Mesendoderm (in vitro differentiated cells): Measurements from ENCODE around the gene TBX1.

Experiments used
- DNase-seq: peaks from one replicate; pipeline ENCODE4 v3.0.0; 2013
- H2AK5ac ChIP-seq: 2 replicates; pipeline ENCODE4 v1.6.1; 2013; ENCODE audit warnings: low read length, inconsistent platforms
- H2BK120ac ChIP-seq: 2 replicates; pipeline ENCODE4 v1.6.1; 2013; ENCODE audit warnings: low read depth, mild to moderate bottlenecking, low read length, moderate library complexity, mixed read lengths
- H2BK15ac ChIP-seq: replicated peaks from 2 replicates; pipeline ENCODE4 v1.6.1; 2013; ENCODE audit warnings: low read depth, mild to moderate bottlenecking, moderate library complexity
- H2BK5ac ChIP-seq: 2 replicates; pipeline ENCODE4 v1.6.1; 2013; ENCODE audit warnings: low read length, inconsistent platforms
- H3K18ac ChIP-seq: 2 replicates; pipeline ENCODE4 v1.6.1; 2013; ENCODE audit warnings: mild to moderate bottlenecking, low read length, mixed read lengths
- H3K23ac ChIP-seq: one replicate; pipeline ENCODE4 v1.6.1; 2013; ENCODE audit warnings: low read length
- H3K27ac ChIP-seq: 2 replicates; pipeline ENCODE4 v1.5.1; 2013; ENCODE audit warnings: low read depth, mild to moderate bottlenecking, inconsistent platforms, low read length, moderate library complexity
- H3K27me3 ChIP-seq: 2 replicates; pipeline ENCODE4 v1.6.1; 2013; ENCODE audit warnings: low read length, control low read depth, mild to moderate bottlenecking, inconsistent platforms; ENCODE audit not compliant: insufficient read depth, poor library complexity
- H3K36me3 ChIP-seq: 2 replicates; pipeline ENCODE4 v1.6.1; 2013; ENCODE audit warnings: low read length, inconsistent platforms; ENCODE audit not compliant: control insufficient read depth, insufficient read depth
- H3K4ac ChIP-seq: one replicate; pipeline ENCODE4 v1.6.1; 2013; ENCODE audit warnings: low read depth, mild to moderate bottlenecking, low read length, moderate library complexity
- H3K4me1 ChIP-seq: 2 replicates; pipeline ENCODE4 v1.6.1; 2013; ENCODE audit warnings: low read depth, low read length, inconsistent platforms; ENCODE audit not compliant: control insufficient read depth
- H3K4me2 ChIP-seq: 2 replicates; pipeline ENCODE4 v1.6.1; 2013; ENCODE audit warnings: low read length
- H3K4me3 ChIP-seq: 2 replicates; pipeline ENCODE4 v1.5.1; 2013; ENCODE audit warnings: mild to moderate bottlenecking, low read length
- H3K56ac ChIP-seq: one replicate; pipeline ENCODE4 v1.6.1; 2013; ENCODE audit warnings: low read length
- H3K79me1 ChIP-seq: 2 replicates; pipeline ENCODE4 v1.6.1; 2013; ENCODE audit warnings: low read length, inconsistent platforms
- H3K79me2 ChIP-seq: 2 replicates; pipeline ENCODE4 v1.6.1; 2013; ENCODE audit warnings: mild to moderate bottlenecking, low read length; ENCODE audit not compliant: control insufficient read depth, insufficient read depth
- H3K9ac ChIP-seq: 2 replicates; pipeline ENCODE4 v1.6.1; 2013; ENCODE audit warnings: low read length, inconsistent platforms
- H4K5ac ChIP-seq: one replicate; pipeline ENCODE4 v1.6.1; 2013; ENCODE audit warnings: low read length
- H4K8ac ChIP-seq: one replicate; pipeline ENCODE4 v1.6.1; 2013; ENCODE audit warnings: low read depth, mild to moderate bottlenecking, control low read depth, low read length, moderate library complexity
- WGBS: extraction: QIAGEN DNeasy Blood & Tissue Kit; methylation state at CpG from one replicate; pipeline ENCODE4 v1.1.7; 2013; ENCODE audit warnings: low lambda C conversion rate, missing lambda C conversion rate; ENCODE audit not compliant: insufficient coverage; ENCODE audit errors: extremely low coverage; 5-methylcytosine and 5-hydroxymethylcytosine counted together

The TBX1 gene

GRCh38 chr22:19739448-19739895, 21.1 kb upstream of the TBX1 start:
- Histone ChIP-seq H3K4ac (no peak overlapping the region), H2BK15ac (no peak overlapping the region), H3K4me3 (no peak overlapping the region), H4K5ac (no peak overlapping the region), H3K79me2 (no peaks in the 10 kb centered on the region), H3K56ac (no peak overlapping the region), H2BK5ac (no peak overlapping the region), H3K27ac (no peak overlapping the region), H3K18ac (no peak overlapping the region), H3K4me2 (no peak overlapping the region), H3K23ac (no peak overlapping the region), H3K9ac (no peak overlapping the region), H2AK5ac (no peak overlapping the region), H4K8ac (no peak overlapping the region), H3K36me3 (no peaks in the 10 kb centered on the region), H3K27me3 (no peaks in the 10 kb centered on the region), H3K79me1 (no peaks in the 10 kb centered on the region), H3K4me1 (no peaks in the 10 kb centered on the region), H2BK120ac (no peak overlapping the region)
- DNase-seq, result no peak
- WGBS, result no CpG with 5 or more reads among the region's 16 CpGs

DNA sequence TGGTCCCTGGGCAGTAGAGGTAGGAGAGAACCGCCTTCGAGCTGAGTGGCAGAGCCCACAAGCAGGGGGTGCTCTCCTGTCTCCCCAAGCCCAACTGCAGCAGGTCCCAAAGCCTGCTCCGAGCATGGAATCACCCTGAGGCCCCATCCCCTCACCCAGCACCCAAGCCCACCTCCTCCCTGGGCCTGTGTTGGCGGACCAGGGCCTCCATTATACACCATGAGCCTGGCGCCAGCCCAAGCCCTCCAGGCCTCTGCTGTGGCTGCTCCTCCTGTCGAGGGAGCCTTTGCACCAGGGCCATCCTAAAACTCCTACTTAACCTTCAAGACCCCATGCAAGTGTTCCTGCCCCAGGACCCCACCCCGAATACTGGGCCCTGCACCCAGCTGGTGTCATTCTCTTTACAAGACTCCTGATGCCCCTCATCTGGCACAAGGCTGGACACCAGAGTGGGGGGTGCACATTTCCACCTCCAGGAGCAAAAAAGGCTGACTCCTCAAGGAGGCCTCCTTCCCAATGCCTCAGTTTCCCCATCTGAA, 20.6 kb upstream of the TBX1 start:
- WGBS, result no CpG with 5 or more reads among the region's 7 CpGs
- Histone ChIP-seq H3K18ac (no peak overlapping the region), H3K79me1 (no peaks in the 10 kb centered on the region)

DNA sequence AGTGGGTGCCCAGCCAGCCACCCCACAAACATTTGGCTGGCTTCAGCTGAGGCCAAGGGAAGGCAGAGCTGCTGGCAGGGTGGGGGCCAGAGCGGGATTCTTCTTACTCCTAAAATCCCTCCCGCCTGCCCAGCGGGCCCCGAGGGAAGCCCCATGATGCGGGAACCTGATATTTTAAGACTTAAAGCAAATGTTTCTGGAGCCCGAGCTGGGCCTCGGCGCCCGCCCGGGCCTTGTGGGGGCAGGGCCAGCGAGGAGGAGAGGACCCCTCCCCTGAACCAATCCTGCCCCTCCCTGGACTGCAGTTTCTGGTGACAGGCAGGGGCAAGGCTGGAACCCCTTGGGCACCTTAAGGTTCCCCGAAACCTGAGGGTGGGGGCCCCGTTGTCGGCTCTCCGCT, 20.0 kb upstream of the TBX1 start:
- Histone ChIP-seq H3K4me2 (no peak overlapping the region), H3K4me3 (no peak overlapping the region), H3K4ac (no peak overlapping the region), H3K27me3 (no peaks in the 10 kb centered on the region), H4K8ac (no peak overlapping the region), H2BK15ac (no peak overlapping the region), H3K36me3 (no peaks in the 10 kb centered on the region), H3K18ac (no peak overlapping the region), H3K79me1 (no peaks in the 10 kb centered on the region), H3K23ac (no peak overlapping the region), H3K56ac (no peak overlapping the region), H2AK5ac (no peak overlapping the region), H3K27ac (no peak overlapping the region), H3K4me1 (no peaks in the 10 kb centered on the region), H4K5ac (no peak overlapping the region), H3K9ac (no peak overlapping the region), H3K79me2 (no peaks in the 10 kb centered on the region), H2BK5ac (no peak overlapping the region), H2BK120ac (no peak overlapping the region)
- WGBS, result no CpG with 5 or more reads among the region's 15 CpGs
- no peak for DNase-seq

More for the DNA sequence above, 20.6 kb upstream of the TBX1 start:
- no peak overlapping the region for H3K4me3 ChIP-seq
- no peak overlapping the region for H4K5ac ChIP-seq
- no peak overlapping the region for H3K27ac ChIP-seq
- no peaks in the 10 kb centered on the region for H3K27me3 ChIP-seq
- no peak for DNase-seq
- H2AK5ac ChIP-seq, result no peak overlapping the region
- H2BK120ac ChIP-seq, result no peak overlapping the region
- no peak overlapping the region for H2BK15ac ChIP-seq
- H3K4me1 ChIP-seq, result no peaks in the 10 kb centered on the region
- H3K56ac ChIP-seq, result no peak overlapping the region
- H3K79me2 ChIP-seq, result no peaks in the 10 kb centered on the region
- H3K4me2 ChIP-seq, result no peak overlapping the region
- H4K8ac ChIP-seq, result no peak overlapping the region
- H3K23ac ChIP-seq, result no peak overlapping the region
- H3K36me3 ChIP-seq, result no peaks in the 10 kb centered on the region
- no peak overlapping the region for H2BK5ac ChIP-seq
- H3K9ac ChIP-seq, result no peak overlapping the region
- H3K4ac ChIP-seq, result no peak overlapping the region

GRCh38 chr22:19741053-19741452, 19.5 kb upstream of the TBX1 start:
- Histone ChIP-seq H3K79me1 (no peaks in the 10 kb centered on the region), H3K56ac (no peak overlapping the region), H3K4me1 (peaks cover 2% of the 10 kb centered on the region), H2BK120ac (no peak overlapping the region), H2AK5ac (no peak overlapping the region), H3K27ac (no peak overlapping the region), H3K79me2 (no peaks in the 10 kb centered on the region), H4K8ac (no peak overlapping the region), H2BK5ac (no peak overlapping the region), H3K23ac (no peak overlapping the region), H3K9ac (no peak overlapping the region), H2BK15ac (no peak overlapping the region), H3K36me3 (no peaks in the 10 kb centered on the region), H4K5ac (no peak overlapping the region), H3K4me2 (no peak overlapping the region), H3K18ac (no peak overlapping the region), H3K27me3 (no peaks in the 10 kb centered on the region), H3K4me3 (no peak overlapping the region), H3K4ac (no peak overlapping the region)
- WGBS, result no CpG with 5 or more reads among the region's 7 CpGs
- DNase-seq, result no peak

GRCh38 chr22:19742160-19743066, 18.2 kb upstream of the TBX1 start:
- DNase-seq, result no peak
- Histone ChIP-seq H3K79me1 (no peaks in the 10 kb centered on the region), H2BK5ac (no peak overlapping the region), H3K27ac (no peak overlapping the region), H3K18ac (no peak overlapping the region), H3K36me3 (no peaks in the 10 kb centered on the region), H3K23ac (no peak overlapping the region), H3K27me3 (no peaks in the 10 kb centered on the region), H2AK5ac (no peak overlapping the region), H2BK15ac (no peak overlapping the region), H2BK120ac (no peak overlapping the region), H3K4me3 (no peak overlapping the region), H3K56ac (no peak overlapping the region), H4K5ac (no peak overlapping the region), H3K79me2 (no peaks in the 10 kb centered on the region), H3K9ac (no peak overlapping the region), H4K8ac (no peak overlapping the region), H3K4me1 (peaks cover 4% of the 10 kb centered on the region), H3K4me2 (no peak overlapping the region), H3K4ac (no peak overlapping the region)
- no CpG with 5 or more reads among the region's 21 CpGs for WGBS
